ENCODE measurements around the gene HS3ST1.

The HS3ST1 gene

DNA sequence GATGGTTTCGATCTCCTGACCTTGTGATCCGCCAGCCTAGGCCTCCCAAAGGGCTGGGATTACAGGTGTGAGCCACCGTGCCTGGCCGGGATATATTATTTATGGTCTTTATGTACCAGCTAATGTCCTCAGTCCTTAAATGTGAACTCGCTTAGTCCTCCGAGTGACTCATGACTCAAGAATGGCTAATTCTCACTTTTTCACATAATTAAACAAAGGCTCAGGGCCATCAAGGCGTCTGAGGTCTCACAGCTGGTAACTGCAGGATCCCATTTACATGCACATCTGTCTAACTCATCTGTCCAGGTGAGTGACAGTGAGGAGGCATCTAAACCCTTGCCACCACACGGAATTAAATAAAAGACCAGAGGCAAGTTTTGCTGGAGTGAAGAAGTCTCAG, 73.5 kb downstream of the HS3ST1 start:
- no peak overlapping the region for H3K9ac ChIP-seq
- H3K36me3 ChIP-seq (ENCODE audit: control insufficient read depth, insufficient read depth, low read length) = no peaks in the 10 kb centered on the region
- no peak overlapping the region for H3K27ac ChIP-seq
- H2AFZ ChIP-seq = no peak overlapping the region
- H3K4me2 ChIP-seq (ENCODE audit: low read length) = no peak overlapping the region
- TF ChIP-seq, protein P1, sequence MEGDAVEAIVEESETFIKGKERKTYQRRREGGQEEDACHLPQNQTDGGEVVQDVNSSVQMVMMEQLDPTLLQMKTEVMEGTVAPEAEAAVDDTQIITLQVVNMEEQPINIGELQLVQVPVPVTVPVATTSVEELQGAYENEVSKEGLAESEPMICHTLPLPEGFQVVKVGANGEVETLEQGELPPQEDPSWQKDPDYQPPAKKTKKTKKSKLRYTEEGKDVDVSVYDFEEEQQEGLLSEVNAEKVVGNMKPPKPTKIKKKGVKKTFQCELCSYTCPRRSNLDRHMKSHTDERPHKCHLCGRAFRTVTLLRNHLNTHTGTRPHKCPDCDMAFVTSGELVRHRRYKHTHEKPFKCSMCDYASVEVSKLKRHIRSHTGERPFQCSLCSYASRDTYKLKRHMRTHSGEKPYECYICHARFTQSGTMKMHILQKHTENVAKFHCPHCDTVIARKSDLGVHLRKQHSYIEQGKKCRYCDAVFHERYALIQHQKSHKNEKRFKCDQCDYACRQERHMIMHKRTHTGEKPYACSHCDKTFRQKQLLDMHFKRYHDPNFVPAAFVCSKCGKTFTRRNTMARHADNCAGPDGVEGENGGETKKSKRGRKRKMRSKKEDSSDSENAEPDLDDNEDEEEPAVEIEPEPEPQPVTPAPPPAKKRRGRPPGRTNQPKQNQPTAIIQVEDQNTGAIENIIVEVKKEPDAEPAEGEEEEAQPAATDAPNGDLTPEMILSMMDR (IDR thresholded peaks at IDR 0.05) = no peak
- no peaks in the 10 kb centered on the region for H3K9me3 ChIP-seq (ENCODE audit: control insufficient read depth, low read length)
- H3K4me3 ChIP-seq (ENCODE audit: low read depth, low read length) = no peak overlapping the region
- no peaks in the 10 kb centered on the region for H3K27me3 ChIP-seq (ENCODE audit: control insufficient read depth, insufficient read depth, low read length)
- no peaks in the 10 kb centered on the region for H3K79me2 ChIP-seq
- no peaks in the 10 kb centered on the region for H3K4me1 ChIP-seq

DNA sequence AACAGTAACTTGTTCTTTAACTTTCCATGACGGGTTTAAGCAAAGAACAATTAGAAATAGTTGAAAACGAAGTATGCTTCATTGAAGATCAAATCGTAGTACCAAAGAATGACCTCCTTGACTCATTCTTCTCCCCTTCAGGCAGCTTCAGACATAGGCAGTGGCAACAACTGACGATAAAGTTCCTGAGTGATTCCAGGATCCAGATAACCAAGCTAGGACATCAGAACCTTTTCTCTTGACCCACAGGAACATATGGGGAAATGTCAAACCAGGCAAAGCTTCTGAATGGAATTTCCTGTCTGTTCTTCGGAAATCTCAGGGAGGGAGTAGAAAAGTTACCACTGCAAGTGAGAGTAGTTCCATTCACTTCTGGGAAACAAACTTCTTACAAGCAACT, 74.2 kb downstream of the HS3ST1 start:
- Histone ChIP-seq H2AFZ (no peak overlapping the region), H3K79me2 (no peaks in the 10 kb centered on the region), H3K27me3 (ENCODE audit: control insufficient read depth, insufficient read depth, low read length) (no peaks in the 10 kb centered on the region), H3K36me3 (ENCODE audit: control insufficient read depth, insufficient read depth, low read length) (no peaks in the 10 kb centered on the region), H3K4me3 (ENCODE audit: low read depth, low read length) (no peak overlapping the region), H3K4me2 (ENCODE audit: low read length) (no peak overlapping the region), H3K9ac (no peak overlapping the region), H3K27ac (no peak overlapping the region), H3K9me3 (ENCODE audit: control insufficient read depth, low read length) (no peaks in the 10 kb centered on the region), H3K4me1 (no peaks in the 10 kb centered on the region)
- TF ChIP-seq, protein P1 (IDR thresholded peaks at IDR 0.05) = no peak

DNA sequence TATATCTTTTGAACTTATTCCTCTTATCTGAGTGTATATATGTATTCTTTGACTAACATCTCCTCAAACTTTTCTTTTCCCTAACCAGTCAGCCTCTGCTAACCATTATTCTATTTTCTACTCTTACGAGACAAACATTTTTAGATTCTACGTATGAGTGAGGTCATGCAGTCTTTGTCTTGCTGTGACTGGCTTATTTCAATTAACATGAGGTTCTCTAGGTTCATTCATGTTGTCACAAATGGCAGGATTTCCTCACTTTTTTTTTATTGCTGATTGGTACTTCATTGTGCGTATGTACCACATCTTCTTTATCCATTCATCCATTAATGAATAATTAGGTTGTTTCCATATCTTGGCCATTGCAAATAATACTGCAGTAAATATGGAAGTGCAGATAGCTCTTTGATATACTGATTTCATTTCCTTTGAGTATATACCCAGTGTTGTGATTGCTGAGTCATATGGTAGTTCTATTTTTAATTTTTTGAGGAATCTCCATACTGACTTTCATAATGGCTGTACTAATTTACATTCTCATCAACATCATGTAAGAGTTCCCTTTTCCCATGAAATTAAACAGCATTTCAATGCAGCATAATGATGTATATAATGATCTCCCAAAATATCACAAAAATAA, 80.1 kb downstream of the HS3ST1 start:
- Histone ChIP-seq H3K9ac (no peak overlapping the region), H3K4me1 (no peaks in the 10 kb centered on the region), H3K4me3 (ENCODE audit: low read depth, low read length) (no peak overlapping the region), H3K27me3 (ENCODE audit: control insufficient read depth, insufficient read depth, low read length) (no peaks in the 10 kb centered on the region), H3K36me3 (ENCODE audit: control insufficient read depth, insufficient read depth, low read length) (no peaks in the 10 kb centered on the region), H3K4me2 (ENCODE audit: low read length) (no peak overlapping the region), H3K9me3 (ENCODE audit: control insufficient read depth, low read length) (no peaks in the 10 kb centered on the region), H2AFZ (no peak overlapping the region), H3K27ac (no peak overlapping the region), H3K79me2 (no peaks in the 10 kb centered on the region)
- TF ChIP-seq, protein P1 (IDR thresholded peaks at IDR 0.05) = no peak

DNA sequence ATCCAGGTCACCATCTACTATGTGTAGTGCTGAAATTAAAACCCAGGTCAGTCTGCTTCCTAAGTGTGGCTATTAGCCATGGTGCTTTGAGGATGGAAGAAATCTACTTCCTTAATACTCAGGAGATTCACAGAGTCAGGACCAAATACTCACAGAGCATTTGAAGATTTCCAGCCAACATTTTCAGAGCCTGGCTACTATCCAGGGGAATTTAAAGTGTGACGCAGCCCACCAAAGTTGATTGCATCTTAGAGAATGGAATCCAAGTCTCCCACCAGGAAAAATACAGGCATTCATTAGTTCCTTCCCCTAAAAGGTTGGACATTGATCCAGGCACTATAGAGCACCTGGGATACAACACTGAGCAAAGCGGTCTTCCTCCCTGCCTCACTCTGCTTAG, 83.8 kb downstream of the HS3ST1 start:
- no peaks in the 10 kb centered on the region for H3K36me3 ChIP-seq (ENCODE audit: control insufficient read depth, insufficient read depth, low read length)
- no peak overlapping the region for H2AFZ ChIP-seq
- H3K27me3 ChIP-seq (ENCODE audit: control insufficient read depth, insufficient read depth, low read length) = no peaks in the 10 kb centered on the region
- TF ChIP-seq, protein P1 (IDR thresholded peaks at IDR 0.05) = no peak
- H3K4me3 ChIP-seq (ENCODE audit: low read depth, low read length) = no peak overlapping the region
- H3K9ac ChIP-seq = no peak overlapping the region
- no peaks in the 10 kb centered on the region for H3K79me2 ChIP-seq
- no peaks in the 10 kb centered on the region for H3K9me3 ChIP-seq (ENCODE audit: control insufficient read depth, low read length)
- no peaks in the 10 kb centered on the region for H3K4me1 ChIP-seq
- H3K4me2 ChIP-seq (ENCODE audit: low read length) = no peak overlapping the region
- no peak overlapping the region for H3K27ac ChIP-seq

DNA sequence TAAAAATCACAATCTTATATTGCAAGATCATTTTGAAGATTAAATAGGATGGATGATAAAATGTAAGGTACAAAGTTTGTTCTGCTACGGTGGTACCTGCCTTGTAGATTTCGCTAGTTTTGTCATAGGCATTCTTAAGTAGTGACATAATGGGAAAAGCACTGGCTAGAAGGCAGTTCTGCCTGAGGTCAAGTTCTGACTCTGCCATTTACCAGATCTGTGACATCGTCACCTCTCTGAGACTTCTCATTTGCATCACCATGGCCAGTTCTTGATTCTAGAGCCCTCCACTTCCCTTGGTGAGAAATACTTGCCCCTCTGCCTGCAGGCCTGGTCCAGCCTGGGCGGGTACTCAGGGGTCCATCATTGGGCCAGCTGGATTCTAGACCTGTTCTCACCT, 85.2 kb downstream of the HS3ST1 start:
- no peak overlapping the region for H3K4me2 ChIP-seq (ENCODE audit: low read length)
- H3K27me3 ChIP-seq (ENCODE audit: control insufficient read depth, insufficient read depth, low read length) = no peaks in the 10 kb centered on the region
- no peaks in the 10 kb centered on the region for H3K4me1 ChIP-seq
- TF ChIP-seq, protein P1 (IDR thresholded peaks at IDR 0.05) = no peak
- no peaks in the 10 kb centered on the region for H3K36me3 ChIP-seq (ENCODE audit: control insufficient read depth, insufficient read depth, low read length)
- H3K4me3 ChIP-seq (ENCODE audit: low read depth, low read length) = no peak overlapping the region
- no peak overlapping the region for H3K27ac ChIP-seq
- H3K9ac ChIP-seq = no peak overlapping the region
- H2AFZ ChIP-seq = no peak overlapping the region
- no peaks in the 10 kb centered on the region for H3K9me3 ChIP-seq (ENCODE audit: control insufficient read depth, low read length)
- no peaks in the 10 kb centered on the region for H3K79me2 ChIP-seq
